Activated B cell treated with CpG ODN at 0.5 μM for 24 hours (primary cell): ENCODE results near the gene SDF2. TPM values are rescaled to one million over a fixed set of nuclear protein-coding genes. Genes with fewer than 3 reads are reported as not detected.

Experiments
- ATAC-seq: fragments of 200-7000 bp; cut with Tn5 transposase; one replicate; pipeline ENCODE4 v1.10.0; 2021; ENCODE audit warnings: low read depth, mild to moderate bottlenecking, moderate library complexity
- CTCF ChIA-PET: fragments of 350-600 bp; sonication (Branson Sonifier 250); formaldehyde crosslinking; loops from one replicate; lab custom pipeline; 2021; ENCODE audit warnings: antibody characterized with exemption; lab: Charles Lee
- POLR2A ChIA-PET: fragments of 350-600 bp; sonication (Branson Sonifier 250); formaldehyde crosslinking; loops from one replicate; lab custom pipeline; 2021; ENCODE audit warnings: antibody characterized with exemption; lab: Charles Lee
- DNase-seq: peaks from one replicate; pipeline ENCODE4 v3.0.0; 2022
- H3K27ac Mint-ChIP-seq: one replicate; pipeline ENCODE4 v1.8.0; 2020; ENCODE audit warnings: mixed read lengths
- H3K27me3 Mint-ChIP-seq: one replicate; pipeline ENCODE4 v1.8.0; 2021; ENCODE audit warnings: mixed read lengths
- H3K36me3 Mint-ChIP-seq: one replicate; pipeline ENCODE4 v1.8.0; 2021; ENCODE audit warnings: low read depth, mixed read lengths
- H3K4me1 Mint-ChIP-seq: one replicate; pipeline ENCODE4 v1.8.0; 2021; ENCODE audit warnings: mixed read lengths
- H3K4me3 Mint-ChIP-seq: one replicate; pipeline ENCODE4 v1.8.0; 2020; ENCODE audit warnings: mild to moderate bottlenecking, mixed read lengths
- H3K9me3 Mint-ChIP-seq: one replicate; pipeline ENCODE4 v1.8.0; 2020; ENCODE audit warnings: mixed read lengths
- intact Hi-C: fragments of 100-400 bp; cut with micrococcal nuclease; formaldehyde crosslinking; loops from one replicate; pipeline ENCODE4 v1.15.1; 2024
- total RNA-seq: library from RNA; stranded (reverse); gene quantifications from 2 replicates; pipeline ENCODE4 v1.2.3, GENCODE V29; 2022
- TF ChIP-seq, protein P1 (sequence below): fragments of 200-600 bp; IDR thresholded peaks from one replicate; pipeline ENCODE4 v1.8.0; 2022; ENCODE audit warnings: antibody characterized with exemption, mild to moderate bottlenecking

The SDF2 gene
- total RNA-seq, 1 donor from 2014 or later: 47.7 TPM

DNA sequence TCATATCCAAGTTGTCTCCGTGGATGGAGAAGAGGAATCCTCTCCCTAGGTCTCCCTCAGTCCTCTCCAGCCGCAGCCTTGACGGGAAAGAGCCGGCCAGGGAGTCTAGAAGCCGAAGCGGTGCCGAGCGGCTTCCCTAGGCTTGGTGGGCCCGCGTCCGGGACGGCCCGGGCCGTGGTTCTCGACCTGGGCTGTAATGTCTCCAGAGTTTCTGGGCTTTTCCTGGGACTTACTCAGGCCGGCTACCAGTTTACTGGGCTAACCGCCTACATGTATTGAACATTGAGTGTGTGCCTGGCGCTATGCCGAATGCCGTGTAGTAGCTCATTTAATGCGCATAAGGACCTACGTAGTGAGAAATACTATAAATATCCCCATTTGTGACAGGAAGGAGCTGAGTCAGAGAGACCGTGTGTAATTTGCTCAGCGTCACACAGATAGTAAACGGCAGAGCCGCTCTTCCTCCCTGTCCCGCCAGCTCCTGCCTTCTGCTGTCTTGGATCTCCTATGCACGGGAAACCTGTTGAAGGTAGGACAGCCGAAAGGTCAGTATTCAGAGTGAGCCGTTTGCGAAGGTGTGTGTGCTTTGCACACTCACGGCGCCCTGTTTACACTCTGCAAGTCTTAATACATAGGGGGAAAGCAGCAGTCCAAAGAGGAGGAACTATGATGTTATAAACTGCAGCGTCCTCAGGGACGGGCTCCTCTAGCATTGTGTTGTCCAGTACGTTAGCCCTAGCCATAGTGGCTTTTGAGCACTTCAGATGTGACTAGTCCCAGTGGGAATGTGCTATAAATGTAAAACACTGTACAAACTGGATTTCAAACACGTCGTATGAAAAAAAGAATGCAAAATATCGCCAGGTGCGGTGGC, 62.2 kb downstream of the SDF2 start:
- H3K27ac Mint-ChIP-seq: peak overlapping the region; percentile 96
- H3K9me3 Mint-ChIP-seq: no peaks in the 10 kb centered on the region
- TF ChIP-seq, protein P1, sequence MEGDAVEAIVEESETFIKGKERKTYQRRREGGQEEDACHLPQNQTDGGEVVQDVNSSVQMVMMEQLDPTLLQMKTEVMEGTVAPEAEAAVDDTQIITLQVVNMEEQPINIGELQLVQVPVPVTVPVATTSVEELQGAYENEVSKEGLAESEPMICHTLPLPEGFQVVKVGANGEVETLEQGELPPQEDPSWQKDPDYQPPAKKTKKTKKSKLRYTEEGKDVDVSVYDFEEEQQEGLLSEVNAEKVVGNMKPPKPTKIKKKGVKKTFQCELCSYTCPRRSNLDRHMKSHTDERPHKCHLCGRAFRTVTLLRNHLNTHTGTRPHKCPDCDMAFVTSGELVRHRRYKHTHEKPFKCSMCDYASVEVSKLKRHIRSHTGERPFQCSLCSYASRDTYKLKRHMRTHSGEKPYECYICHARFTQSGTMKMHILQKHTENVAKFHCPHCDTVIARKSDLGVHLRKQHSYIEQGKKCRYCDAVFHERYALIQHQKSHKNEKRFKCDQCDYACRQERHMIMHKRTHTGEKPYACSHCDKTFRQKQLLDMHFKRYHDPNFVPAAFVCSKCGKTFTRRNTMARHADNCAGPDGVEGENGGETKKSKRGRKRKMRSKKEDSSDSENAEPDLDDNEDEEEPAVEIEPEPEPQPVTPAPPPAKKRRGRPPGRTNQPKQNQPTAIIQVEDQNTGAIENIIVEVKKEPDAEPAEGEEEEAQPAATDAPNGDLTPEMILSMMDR: no peak
- H3K4me3 Mint-ChIP-seq: peak overlapping the region; percentile 87
- H3K36me3 Mint-ChIP-seq: peaks cover 8% of the 10 kb centered on the region
- ATAC-seq (peak; percentile 62), DNase-seq (peak; percentile 49)
- H3K27me3 Mint-ChIP-seq: no peaks in the 10 kb centered on the region
- CTCF ChIA-PET: interaction anchor here (0.7 to 2.0 kb wide), 7 partner anchors 12 to 60 kb away, joined by 3 to 9 read pairs (median 4); partner anchors contain the start of genes PIGS and RSKR
- POLR2A ChIA-PET: interaction anchor here (0.5 to 4.9 kb wide), 28 partner anchors 8 to 705 kb away, joined by 3 to 80 read pairs (median 5); partner anchors contain the start of genes ALDOC, BLTP2, PHF12 and PIGS
- peaks cover 24% of the 10 kb centered on the region for H3K4me1 Mint-ChIP-seq
- intact Hi-C loops: loop anchor here (1.0 to 5.0 kb wide), 8 partner anchors 22 to 693 kb away; partner anchors contain the start of genes BLTP2, NUFIP2, PHF12 and PIGS

DNA sequence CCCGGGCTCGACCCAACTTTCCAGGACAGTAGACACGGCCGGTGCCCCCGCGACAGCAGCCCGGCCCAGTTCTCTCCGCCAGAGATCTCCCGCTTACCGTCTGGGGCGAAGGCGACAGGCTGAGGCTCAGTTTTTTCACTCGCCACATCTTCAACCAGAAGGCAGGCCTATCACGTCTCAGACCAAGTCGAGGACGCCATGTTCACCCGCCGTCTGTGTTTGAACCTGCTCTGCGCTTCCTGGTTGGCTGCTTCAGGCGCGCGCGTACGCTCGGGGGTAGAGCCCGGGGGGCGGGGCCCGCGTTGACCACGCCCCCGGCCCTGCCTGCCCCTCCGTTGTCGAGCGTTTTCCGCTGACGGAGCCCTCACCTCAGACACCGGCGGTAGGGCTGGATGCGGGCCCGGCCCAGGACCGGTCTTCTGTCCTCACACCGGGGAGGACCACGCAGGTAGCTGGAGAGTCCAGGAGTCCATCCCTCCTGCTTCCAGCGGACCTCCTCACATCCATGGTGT, 62.9 kb downstream of the SDF2 start, which contains the start of gene SPAG5:
Gene SPAG5, minus strand, starts transcription at position 227 of the 512 bp plus-strand sequence. Its CDS starts 79 bp downstream, at position 148.
- Mint-ChIP-seq H3K9me3 (no peaks in the 10 kb centered on the region), H3K27ac (peak within 1 kb of the TSS; percentile 96), H3K4me3 (peak within 1 kb of the TSS; percentile 87), H3K4me1 (peaks cover 24% of the 10 kb centered on the region), H3K27me3 (no peaks in the 10 kb centered on the region), H3K36me3 (peaks cover 6% of the 10 kb centered on the region)
- ATAC-seq: peak; percentile 89
- POLR2A ChIA-PET: interaction anchor here (0.6 to 4.9 kb wide), 22 partner anchors 8 to 353 kb away, joined by 3 to 80 read pairs (median 6); partner anchors contain the start of genes ALDOC, BLTP2, PHF12 and PIGS
- TF ChIP-seq, protein P1: no peak
- DNase-seq: peak; percentile 94
- intact Hi-C loops: loop anchor here (1.0 to 5.0 kb wide), 8 partner anchors 22 to 693 kb away; partner anchors contain the start of genes BLTP2, NUFIP2, PHF12 and PIGS
- CTCF ChIA-PET: interaction anchor here (0.7 to 2.0 kb wide), 6 partner anchors 14 to 59 kb away, joined by 3 to 9 read pairs (median 4); partner anchors contain the start of genes PIGS and RSKR

DNA sequence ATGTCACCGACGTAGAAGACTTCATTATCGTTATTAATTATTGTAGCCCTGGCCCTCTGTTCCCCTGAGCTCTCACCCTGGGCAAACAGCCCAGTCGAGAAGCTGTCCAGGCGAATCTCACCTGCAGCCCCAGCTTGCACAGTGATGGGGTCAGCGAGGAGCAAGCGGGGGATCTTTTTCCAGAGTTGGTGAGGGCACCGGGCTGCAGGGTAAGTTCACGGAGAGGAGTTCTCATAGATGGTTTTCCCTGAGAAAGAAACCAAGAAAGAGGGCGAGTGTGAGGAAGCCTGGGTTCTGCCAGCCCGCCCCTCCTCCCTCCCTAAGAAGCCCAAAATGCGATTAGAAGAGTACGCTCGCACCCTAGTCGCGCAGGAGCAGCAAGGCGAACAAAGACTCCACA, 63.3 kb downstream of the SDF2 start:
- H3K4me1 Mint-ChIP-seq: peaks cover 24% of the 10 kb centered on the region
- ChIA-PET CTCF (interaction anchor here (1.1 to 2.0 kb wide), 3 partner anchors 12 to 27 kb away, joined by 3 to 9 read pairs (median 7); partner anchors contain the start of genes PIGS and RSKR), POLR2A (interaction anchor here (1.2 to 4.9 kb wide), 10 partner anchors 19 to 351 kb away, joined by 5 to 80 read pairs (median 8); partner anchors contain the start of genes ALDOC, PIGS and UNC119)
- TF ChIP-seq, protein P1: no peak
- no peaks in the 10 kb centered on the region for H3K9me3 Mint-ChIP-seq
- DNase-seq (no peak), ATAC-seq (no peak)
- intact Hi-C loops: loop anchor here (5.0 kb wide), 2 partner anchors 354 to 694 kb away; partner anchors contain the start of genes NUFIP2 and PHF12
- peak overlapping the region; percentile 96 for H3K27ac Mint-ChIP-seq
- H3K27me3 Mint-ChIP-seq: no peaks in the 10 kb centered on the region
- peak overlapping the region; percentile 87 for H3K4me3 Mint-ChIP-seq
- H3K36me3 Mint-ChIP-seq: peaks cover 6% of the 10 kb centered on the region

Other genes starting within 250 kb of the SDF2 start
- not detected in 2 replicates for gene SLC13A2, start 188.3 kb downstream of the SDF2 start, total RNA-seq
- not detected in 2 replicates for gene FOXN1, start 155.6 kb downstream of the SDF2 start, total RNA-seq
- 426 and 437 TPM in 2 replicates for gene UNC119, start 109.3 kb downstream of the SDF2 start, total RNA-seq
- gene PIGS, start 90.4 kb downstream of the SDF2 start, total RNA-seq: 86.4 and 92.2 TPM in 2 replicates
- 73.4 and 75.0 TPM in 2 replicates for gene ALDOC, start 85.0 kb downstream of the SDF2 start, total RNA-seq
- gene SPAG5, start 62.9 kb downstream of the SDF2 start, total RNA-seq: 14.6 and 15.8 TPM in 2 replicates
- gene RSKR, start 47.7 kb downstream of the SDF2 start, total RNA-seq: 21.0 and 26.8 TPM in 2 replicates
- gene BLTP2, start 16.7 kb downstream of the SDF2 start, total RNA-seq: 162 and 182 TPM in 2 replicates
- gene SUPT6H, start 299 bp upstream of the SDF2 start, total RNA-seq: 77.1 and 92.4 TPM in 2 replicates
- 9.1 and 11.0 TPM in 2 replicates for gene PROCA1, start 50.0 kb upstream of the SDF2 start, total RNA-seq
- 21.3 and 23.9 TPM in 2 replicates for gene RAB34, start 56.0 kb upstream of the SDF2 start, total RNA-seq
- 3,189 and 3,657 TPM in 2 replicates for gene RPL23A, start 58.1 kb upstream of the SDF2 start, total RNA-seq
- gene TLCD1, start 64.3 kb upstream of the SDF2 start, total RNA-seq: 40.7 and 41.0 TPM in 2 replicates
- gene NEK8, start 66.9 kb upstream of the SDF2 start, total RNA-seq: 24.8 and 29.7 TPM in 2 replicates
- 754 and 903 TPM in 2 replicates for gene TRAF4, start 82.1 kb upstream of the SDF2 start, total RNA-seq
- gene FAM222B, start 180.9 kb upstream of the SDF2 start, total RNA-seq: 15.6 and 16.0 TPM in 2 replicates
- gene ERAL1, start 193.1 kb upstream of the SDF2 start, total RNA-seq: 47.6 and 49.2 TPM in 2 replicates
- gene FLOT2, start 235.8 kb upstream of the SDF2 start, total RNA-seq: 303 and 321 TPM in 2 replicates
- 32.0 and 39.6 TPM in 2 replicates for gene DHRS13, start 241.2 kb upstream of the SDF2 start, total RNA-seq